GM19025 (cell line): Measurements from ENCODE around the gene JPH2.

Source experiments
- ATAC-seq: cut with Tn5 transposase; IDR thresholded peaks from one replicate; pipeline ENCODE4 v1.9.1; 2021; ENCODE audit warnings: mild to moderate bottlenecking, low read depth, moderate library complexity; ENCODE audit not compliant: unreplicated experiment

The JPH2 gene

GRCh38 chr20:44065401-44066340 lies 121.3 kb downstream of the JPH2 start:
- no peak for ATAC-seq

GRCh38 chr20:44064501-44065400 lies 122.2 kb downstream of the JPH2 start:
- ATAC-seq, result no peak
